Measurements from ENCODE around the gene CDK5R1. TPM values are rescaled to one million over a fixed set of nuclear protein-coding genes. Genes with fewer than 3 reads are reported as not detected.
A peak's percentile ranks its signal among the peaks of the same experiment; 100 is the strongest.

The CDK5R1 gene
- total RNA-seq, 1 experiment from 2014 or later: 3.9 TPM

GRCh38 chr17:32483451-32484019 lies 3.3 kb upstream of the CDK5R1 start:
- TF ChIP-seq CTCF (conservative IDR thresholded peaks at IDR 0.05; ENCODE audit: low read depth, low read length) (peak; percentile 58), EZH2 (IDR thresholded peaks at IDR 0.05; ENCODE audit: borderline replicate concordance, low read depth, low read length, poor library complexity, severe bottlenecking) (no peak)
- Histone ChIP-seq H3K4me1 (ENCODE audit: insufficient read depth, low read length, poor library complexity, severe bottlenecking) (peaks cover 11% of the 10 kb centered on the region), H3K27ac (ENCODE audit: low read depth, low read length, poor library complexity, severe bottlenecking) (peak overlapping the region; percentile 47), H3K9me3 (ENCODE audit: low read depth, low read length, poor library complexity, severe bottlenecking) (no peaks in the 10 kb centered on the region), H3K27me3 (replicated peaks; ENCODE audit: insufficient read depth, low read depth, low read length, poor library complexity) (no peaks in the 10 kb centered on the region), H3K36me3 (ENCODE audit: insufficient read depth, low read length, poor library complexity, severe bottlenecking) (peaks cover 8% of the 10 kb centered on the region), H3K4me3 (ENCODE audit: low read depth, low read length, poor library complexity, severe bottlenecking) (no peak overlapping the region)
- intact Hi-C loops (cut with micrococcal nuclease; ENCODE audit: unreplicated experiment): loop anchor here (5.0 kb wide), 1 partner anchor 274 kb away; no protein-coding TSS in a partner anchor
- ChIA-PET POLR2A (ENCODE audit: low non-redundant PET) (interaction anchor here (0.5 kb wide), 1 partner anchor 146 kb away, joined by 3 read pairs; no protein-coding TSS in a partner anchor), CTCF (interaction anchor here (0.8 kb wide), 1 partner anchor 175 kb away, joined by 3 read pairs; no protein-coding TSS in a partner anchor)
- peak; percentile 75 for DNase-seq (ENCODE audit: low spot score)
- no TSS peak for BruUV-seq (replicated peaks)

GRCh38 chr17:32484041-32484461 lies 2.7 kb upstream of the CDK5R1 start:
- intact Hi-C loops (cut with micrococcal nuclease; ENCODE audit: unreplicated experiment): loop anchor here (5.0 kb wide), 1 partner anchor 273 kb away; no protein-coding TSS in a partner anchor
- DNase-seq (ENCODE audit: low spot score): no peak
- H3K36me3 ChIP-seq (ENCODE audit: insufficient read depth, low read length, poor library complexity, severe bottlenecking): peaks cover 7% of the 10 kb centered on the region
- no peaks in the 10 kb centered on the region for H3K27me3 ChIP-seq (replicated peaks; ENCODE audit: insufficient read depth, low read depth, low read length, poor library complexity)
- peak overlapping the region; percentile 47 for H3K27ac ChIP-seq (ENCODE audit: low read depth, low read length, poor library complexity, severe bottlenecking)
- no peak for TF ChIP-seq EZH2 (IDR thresholded peaks at IDR 0.05; ENCODE audit: borderline replicate concordance, low read depth, low read length, poor library complexity, severe bottlenecking)
- no peak for TF ChIP-seq CTCF (conservative IDR thresholded peaks at IDR 0.05; ENCODE audit: low read depth, low read length)
- ChIA-PET POLR2A (ENCODE audit: low non-redundant PET) (no interaction called here), CTCF (interaction anchor here (0.8 kb wide), 1 partner anchor 175 kb away, joined by 3 read pairs; no protein-coding TSS in a partner anchor)
- peaks cover 11% of the 10 kb centered on the region for H3K4me1 ChIP-seq (ENCODE audit: insufficient read depth, low read length, poor library complexity, severe bottlenecking)
- no peaks in the 10 kb centered on the region for H3K9me3 ChIP-seq (ENCODE audit: low read depth, low read length, poor library complexity, severe bottlenecking)
- no TSS peak for BruUV-seq (replicated peaks)
- no peak overlapping the region for H3K4me3 ChIP-seq (ENCODE audit: low read depth, low read length, poor library complexity, severe bottlenecking)

GRCh38 chr17:32484628-32485027 lies 2.2 kb upstream of the CDK5R1 start:
- no peaks in the 10 kb centered on the region for H3K27me3 ChIP-seq (replicated peaks; ENCODE audit: insufficient read depth, low read depth, low read length, poor library complexity)
- DNase-seq (ENCODE audit: low spot score): no peak
- no peaks in the 10 kb centered on the region for H3K9me3 ChIP-seq (ENCODE audit: low read depth, low read length, poor library complexity, severe bottlenecking)
- peaks cover 11% of the 10 kb centered on the region for H3K4me1 ChIP-seq (ENCODE audit: insufficient read depth, low read length, poor library complexity, severe bottlenecking)
- BruUV-seq (replicated peaks): no TSS peak
- ChIA-PET POLR2A (ENCODE audit: low non-redundant PET) (no interaction called here), CTCF (no interaction called here)
- H3K4me3 ChIP-seq (ENCODE audit: low read depth, low read length, poor library complexity, severe bottlenecking): no peak overlapping the region
- intact Hi-C loops (cut with micrococcal nuclease; ENCODE audit: unreplicated experiment): loop anchor here (5.0 kb wide), 1 partner anchor 273 kb away; no protein-coding TSS in a partner anchor
- H3K27ac ChIP-seq (ENCODE audit: low read depth, low read length, poor library complexity, severe bottlenecking): no peak overlapping the region
- peaks cover 7% of the 10 kb centered on the region for H3K36me3 ChIP-seq (ENCODE audit: insufficient read depth, low read length, poor library complexity, severe bottlenecking)
- no peak for TF ChIP-seq EZH2 (IDR thresholded peaks at IDR 0.05; ENCODE audit: borderline replicate concordance, low read depth, low read length, poor library complexity, severe bottlenecking)
- TF ChIP-seq CTCF (conservative IDR thresholded peaks at IDR 0.05; ENCODE audit: low read depth, low read length): no peak

Measured in A673 (cell line).